GM08714 (cell line): ENCODE results near the gene GFOD1.
"Not testable (repeated sequence)": the region's sequence is repeated elsewhere in the genome, so short reads cannot be mapped to it uniquely, and the experiment has no call there.

Source experiments
- H3K4me3 ChIP-seq: fragments of 200-500 bp; sonication (Bioruptor generic); 2 replicates; pipeline ENCODE4 v1.5.1; 2014; ENCODE audit warnings: mild to moderate bottlenecking, low read length, inconsistent platforms
- ZNF274 ChIP-seq: IDR thresholded peaks from 2 replicates; pipeline ENCODE4 v1.6.1; 2012; ENCODE audit warnings: mild to moderate bottlenecking, low read depth, low read length

The GFOD1 gene

GRCh38 chr6:13398069-13398381 lies 89.4 kb downstream of the GFOD1 start:
- H3K4me3 ChIP-seq = no peak overlapping the region
- TF ChIP-seq ZNF274 = no peak

- TF ChIP-seq ZNF274 = no peak
- H3K4me3 ChIP-seq = no peak overlapping the region
Observed at GRCh38 chr6:13397359-13398068, 89.9 kb downstream of the GFOD1 start.

- TF ChIP-seq ZNF274 = no peak
- H3K4me3 ChIP-seq = no peak overlapping the region
Observed at GRCh38 chr6:13396241-13396792, 91.1 kb downstream of the GFOD1 start.

GRCh38 chr6:13395272-13396237 lies 91.8 kb downstream of the GFOD1 start:
- TF ChIP-seq ZNF274 = no peak

GRCh38 chr6:13392462-13392861 lies 94.9 kb downstream of the GFOD1 start:
- TF ChIP-seq ZNF274 = no peak
- H3K4me3 ChIP-seq = no peak overlapping the region

More at GRCh38 chr6:13395272-13396237, 91.8 kb downstream of the GFOD1 start:
- peak overlapping the region; percentile 15; the same call in 1 of the 2 replicates for H3K4me3 ChIP-seq

GRCh38 chr6:13391537-13391936 lies 95.9 kb downstream of the GFOD1 start:
- no peak overlapping the region for H3K4me3 ChIP-seq
- TF ChIP-seq ZNF274 = no peak

GRCh38 chr6:13390658-13391057 lies 96.7 kb downstream of the GFOD1 start:
- no peak overlapping the region for H3K4me3 ChIP-seq
- no peak for TF ChIP-seq ZNF274

GRCh38 chr6:13389237-13389636 lies 98.2 kb downstream of the GFOD1 start:
- not testable (repeated sequence) for H3K4me3 ChIP-seq

GRCh38 chr6:13388769-13389168 lies 98.6 kb downstream of the GFOD1 start:
- not testable (repeated sequence) for H3K4me3 ChIP-seq

- H3K4me3 ChIP-seq = no peak overlapping the region
- TF ChIP-seq ZNF274 = no peak
Observed at GRCh38 chr6:13384966-13385365, 102.4 kb downstream of the GFOD1 start.

GRCh38 chr6:13384506-13384905 lies 102.9 kb downstream of the GFOD1 start:
- TF ChIP-seq ZNF274 = no peak

GRCh38 chr6:13383328-13384163 lies 103.9 kb downstream of the GFOD1 start:
- H3K4me3 ChIP-seq = no peak overlapping the region
- TF ChIP-seq ZNF274 = no peak

More at GRCh38 chr6:13384506-13384905, 102.9 kb downstream of the GFOD1 start:
- H3K4me3 ChIP-seq = no peak overlapping the region

GRCh38 chr6:13380761-13381160 lies 106.6 kb downstream of the GFOD1 start:
- H3K4me3 ChIP-seq = no peak overlapping the region
- no peak for TF ChIP-seq ZNF274
